Subcutaneous abdominal adipose tissue (tissue), 5 donors: ENCODE measurements around the gene MLLT1.

Source experiments
- H3K27ac ChIP-seq: one replicate; pipeline ENCODE4 v1.7.0; 2013; ENCODE audit warnings: low read depth, mild to moderate bottlenecking, inconsistent platforms, low read length, moderate library complexity
- H3K27me3 ChIP-seq, 5 donors: one replicate each; pipeline ENCODE4 v1.7.0; 2013; ENCODE audit warnings: low read length in 5 of 5, inconsistent platforms in 1 of 5; ENCODE audit not compliant: control insufficient read depth in 5 of 5, insufficient read depth in 4 of 5
- H3K36me3 ChIP-seq, 5 donors: one replicate each; pipeline ENCODE4 v1.7.0; 2013; ENCODE audit warnings: low read length in 5 of 5; ENCODE audit not compliant: control insufficient read depth in 5 of 5, insufficient read depth in 5 of 5
- H3K4me1 ChIP-seq, 5 donors: one replicate each; pipeline ENCODE4 v1.7.0; 2013; ENCODE audit warnings: low read length in 5 of 5, mild to moderate bottlenecking in 3 of 5, moderate library complexity in 1 of 5; ENCODE audit not compliant: control insufficient read depth in 5 of 5, insufficient read depth in 5 of 5
- H3K4me3 ChIP-seq, 5 donors: one replicate each; pipeline ENCODE4 v1.7.0; 2013; ENCODE audit warnings: low read length in 5 of 5, low read depth in 1 of 5
- H3K9ac ChIP-seq, 5 donors: one replicate each; pipeline ENCODE4 v1.7.0; 2013; ENCODE audit warnings: low read length in 5 of 5, mild to moderate bottlenecking in 4 of 5, moderate library complexity in 3 of 5
- H3K9me3 ChIP-seq, 5 donors: one replicate each; pipeline ENCODE4 v1.7.0; 2013; ENCODE audit warnings: low read length in 5 of 5; ENCODE audit not compliant: control insufficient read depth in 5 of 5
- donor health status: healthy.
- donor health status: healthy.
- donor health status: healthy.
- donor health status: healthy.
- donor health status: healthy.

MLLT1 gene

GRCh38 chr19:6270076-6270745, 9.6 kb downstream of the MLLT1 start:
- Histone ChIP-seq H3K4me3 (no peak overlapping the region), H3K27ac (no peak overlapping the region)

GRCh38 chr19:6269101-6269886, 10.5 kb downstream of the MLLT1 start:
- H3K27me3 ChIP-seq, result no peaks in the 10 kb centered on the region
- H3K27ac ChIP-seq, result no peak overlapping the region
- no peaks in the 10 kb centered on the region for H3K9me3 ChIP-seq
- H3K36me3 ChIP-seq, result peaks cover 0 to 35% (median 30%) of the 10 kb centered on the region in 5 donors
- H3K9ac ChIP-seq, result no peak overlapping the region
- no peak overlapping the region for H3K4me3 ChIP-seq
- peaks cover 12 to 39% (median 37%) of the 10 kb centered on the region in 5 donors for H3K4me1 ChIP-seq

More at GRCh38 chr19:6270076-6270745, 9.6 kb downstream of the MLLT1 start:
- Histone ChIP-seq H3K4me1 (peaks cover 12 to 48% (median 46%) of the 10 kb centered on the region in 5 donors), H3K36me3 (peaks cover 0 to 35% (median 30%) of the 10 kb centered on the region in 5 donors), H3K9ac (no peak overlapping the region), H3K27me3 (no peaks in the 10 kb centered on the region), H3K9me3 (no peaks in the 10 kb centered on the region)

- H3K27me3 ChIP-seq, result no peaks in the 10 kb centered on the region
Measured at GRCh38 chr19:6268382-6268771, 11.4 kb downstream of the MLLT1 start.

GRCh38 chr19:6267552-6268381, 12.0 kb downstream of the MLLT1 start:
- peaks cover 6 to 24% (median 22%) of the 10 kb centered on the region in 5 donors for H3K4me1 ChIP-seq

More at GRCh38 chr19:6268382-6268771, 11.4 kb downstream of the MLLT1 start:
- peaks cover 9 to 30% (median 28%) of the 10 kb centered on the region in 5 donors for H3K4me1 ChIP-seq
- H3K36me3 ChIP-seq, result peaks cover 0 to 38% (median 34%) of the 10 kb centered on the region in 5 donors
- H3K9ac ChIP-seq, result no peak overlapping the region
- H3K27ac ChIP-seq, result no peak overlapping the region
- H3K4me3 ChIP-seq, result no peak overlapping the region
- no peaks in the 10 kb centered on the region for H3K9me3 ChIP-seq

GRCh38 chr19:6264803-6265202, 15.0 kb downstream of the MLLT1 start:
- Histone ChIP-seq H3K27ac (no peak overlapping the region), H3K4me3 (no peak overlapping the region), H3K36me3 (peaks cover 0 to 60% (median 53%) of the 10 kb centered on the region in 5 donors), H3K4me1 (no peaks in the 10 kb centered on the region), H3K27me3 (no peaks in the 10 kb centered on the region), H3K9me3 (no peaks in the 10 kb centered on the region), H3K9ac (no peak overlapping the region)

More at GRCh38 chr19:6267552-6268381, 12.0 kb downstream of the MLLT1 start:
- Histone ChIP-seq H3K9ac (no peak overlapping the region), H3K36me3 (peaks cover 0 to 42% (median 38%) of the 10 kb centered on the region in 5 donors), H3K27ac (no peak overlapping the region), H3K9me3 (no peaks in the 10 kb centered on the region), H3K27me3 (no peaks in the 10 kb centered on the region), H3K4me3 (no peak overlapping the region)

- H3K4me1 ChIP-seq, result no peaks in the 10 kb centered on the region
- H3K9ac ChIP-seq, result no peak overlapping the region
- no peaks in the 10 kb centered on the region for H3K9me3 ChIP-seq
- no peak overlapping the region for H3K27ac ChIP-seq
- H3K4me3 ChIP-seq, result no peak overlapping the region
- no peaks in the 10 kb centered on the region for H3K27me3 ChIP-seq
- peaks cover 0 to 58% (median 51%) of the 10 kb centered on the region in 5 donors for H3K36me3 ChIP-seq
Measured at GRCh38 chr19:6263735-6264444, 15.9 kb downstream of the MLLT1 start.

GRCh38 chr19:6263306-6263705, 16.5 kb downstream of the MLLT1 start:
- Histone ChIP-seq H3K9me3 (no peaks in the 10 kb centered on the region), H3K9ac (no peak overlapping the region), H3K27ac (no peak overlapping the region), H3K4me3 (no peak overlapping the region), H3K27me3 (no peaks in the 10 kb centered on the region), H3K36me3 (peaks cover 0 to 58% (median 51%) of the 10 kb centered on the region in 5 donors), H3K4me1 (no peaks in the 10 kb centered on the region)

- Histone ChIP-seq H3K9ac (no peak overlapping the region), H3K27ac (no peak overlapping the region), H3K4me3 (no peak overlapping the region), H3K36me3 (peaks cover 0 to 54% (median 51%) of the 10 kb centered on the region in 5 donors), H3K4me1 (no peaks in the 10 kb centered on the region), H3K27me3 (no peaks in the 10 kb centered on the region), H3K9me3 (no peaks in the 10 kb centered on the region)
Measured at GRCh38 chr19:6262519-6262918, 17.3 kb downstream of the MLLT1 start.

- Histone ChIP-seq H3K27ac (no peak overlapping the region), H3K4me1 (no peaks in the 10 kb centered on the region), H3K36me3 (peaks cover 0 to 53% (median 49%) of the 10 kb centered on the region in 5 donors)
Measured at GRCh38 chr19:6261883-6262282, 17.9 kb downstream of the MLLT1 start.

More at GRCh38 chr19:6261883-6262282, 17.9 kb downstream of the MLLT1 start:
- H3K4me3 ChIP-seq, result no peak overlapping the region
- H3K9me3 ChIP-seq, result no peaks in the 10 kb centered on the region
- H3K9ac ChIP-seq, result no peak overlapping the region
- no peaks in the 10 kb centered on the region for H3K27me3 ChIP-seq
